Amniotic stem cell (primary cell): ENCODE data around the gene UBASH3A.

Experiments
- DNase-seq: peaks from one replicate; lab custom pipeline; 2025; lab: John Stamatoyannopoulos, UW

UBASH3A gene

DNA sequence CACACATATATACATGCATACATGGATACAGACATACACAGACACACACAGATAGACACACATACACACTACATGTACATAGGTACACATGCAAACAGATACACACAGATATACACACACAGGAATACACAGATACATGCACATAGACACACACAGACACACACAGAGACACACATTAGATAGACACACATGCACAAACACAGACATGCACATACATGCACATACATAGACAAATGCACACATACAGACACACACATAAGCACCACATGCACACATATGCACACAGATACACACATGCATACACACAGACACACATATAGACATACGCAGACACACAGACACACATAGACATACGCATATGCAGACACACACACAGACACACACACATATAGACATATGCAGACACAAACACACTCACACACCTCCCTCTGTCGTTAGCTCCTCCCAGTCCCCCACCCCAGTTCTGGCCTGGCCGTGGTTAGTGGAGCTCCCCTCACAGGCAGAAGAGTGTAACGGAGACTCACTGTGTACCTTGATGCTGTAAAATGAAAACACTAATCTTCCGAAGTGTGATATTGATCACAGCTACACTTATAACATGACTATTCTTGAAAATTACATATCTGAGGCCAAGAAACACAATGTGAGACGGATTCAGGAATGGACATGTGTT is 7.6 kb downstream of the UBASH3A start:
- DNase-seq: no peak

DNA sequence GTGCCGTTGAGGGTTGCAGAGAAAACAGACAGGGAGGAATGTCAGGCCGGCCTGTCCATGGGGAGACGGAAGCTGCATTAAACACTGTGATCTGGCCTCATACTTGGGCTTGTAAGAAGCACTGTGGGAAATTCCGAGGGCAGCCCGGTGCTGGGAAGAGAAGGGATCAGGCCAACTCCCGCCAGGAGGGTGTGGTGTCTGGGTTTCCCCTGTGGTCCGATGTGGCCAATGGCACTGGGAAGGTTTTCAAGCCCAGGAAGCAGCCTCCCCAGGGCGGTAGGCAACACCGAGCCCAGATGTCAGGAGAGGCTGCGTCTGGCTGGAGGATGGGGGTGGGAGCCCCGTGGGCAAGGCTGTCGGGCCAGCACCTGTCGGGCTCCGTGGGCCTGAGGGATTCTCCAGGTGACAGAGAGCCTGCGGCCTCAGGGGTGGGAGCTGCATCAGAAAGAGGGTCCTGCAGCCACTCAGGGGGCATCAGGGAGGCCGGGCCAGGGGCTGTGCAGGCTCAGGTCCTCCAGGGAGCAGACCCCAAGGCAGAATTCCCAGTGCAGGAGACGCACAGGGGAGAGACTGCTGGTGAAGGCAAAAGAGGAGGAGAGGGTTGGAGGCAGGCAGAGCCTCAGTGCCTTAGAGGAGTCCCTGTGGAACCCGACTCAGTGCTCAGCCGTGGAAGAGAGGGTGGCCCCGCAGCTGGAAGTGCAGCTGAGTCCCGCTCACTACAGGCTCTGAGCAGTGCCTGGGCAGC is 8.4 kb downstream of the UBASH3A start:
- DNase-seq: no peak

DNA sequence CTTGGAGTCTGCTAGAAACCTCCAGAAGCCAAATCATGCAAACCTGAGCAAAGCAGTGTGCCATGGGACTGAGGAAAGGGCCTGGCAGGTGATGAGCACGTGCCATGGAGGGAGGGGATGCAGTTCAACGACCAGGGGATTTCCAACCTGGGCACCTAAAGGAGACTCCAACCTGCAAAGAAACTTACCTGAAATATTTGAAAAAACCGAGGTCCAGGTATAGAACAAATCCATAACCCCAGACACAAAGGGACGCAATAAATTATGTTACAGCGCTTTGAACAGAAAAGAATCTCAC is 8.9 kb downstream of the UBASH3A start:
- DNase-seq: no peak

DNA sequence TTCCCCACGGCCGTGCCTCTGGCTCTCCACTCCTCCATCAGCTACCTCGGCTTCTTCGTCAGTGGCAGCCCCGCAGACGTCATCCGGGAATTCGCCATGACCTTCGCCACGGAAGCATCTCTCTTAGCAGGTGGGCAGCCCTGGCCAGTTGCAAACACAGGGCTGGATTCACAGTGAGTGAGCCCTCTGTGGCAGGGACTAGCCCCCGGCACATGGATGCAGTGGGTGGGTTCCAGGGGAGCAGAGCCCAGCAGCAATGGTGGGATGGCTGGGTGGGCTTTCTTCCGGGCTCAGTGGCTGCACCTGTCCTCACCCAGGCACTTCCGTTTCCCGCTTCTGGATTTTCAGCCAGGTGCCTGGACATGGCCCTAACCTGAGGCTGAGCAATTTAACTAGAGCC is 9.4 kb downstream of the UBASH3A start:
- DNase-seq: no peak

DNA sequence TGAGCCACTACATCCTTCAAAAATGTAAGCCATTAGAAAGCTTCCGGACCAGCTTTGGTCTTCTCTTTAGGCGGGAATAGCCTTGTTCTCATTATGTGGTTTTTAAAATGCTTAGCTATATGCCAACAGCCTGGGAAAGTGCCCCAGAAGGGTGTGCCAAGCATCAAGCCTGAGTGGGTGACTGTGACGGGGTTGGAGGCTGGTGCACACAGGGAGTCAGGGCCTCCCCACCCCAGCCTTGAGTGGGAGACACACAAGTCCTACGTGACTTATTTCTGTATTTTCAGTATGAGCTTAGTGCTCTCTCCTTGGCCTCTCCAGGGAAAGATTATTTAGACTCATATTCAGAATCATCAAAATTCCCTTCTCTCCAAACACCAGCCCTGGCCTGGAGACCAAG is 9.8 kb downstream of the UBASH3A start:
- DNase-seq: no peak

DNA sequence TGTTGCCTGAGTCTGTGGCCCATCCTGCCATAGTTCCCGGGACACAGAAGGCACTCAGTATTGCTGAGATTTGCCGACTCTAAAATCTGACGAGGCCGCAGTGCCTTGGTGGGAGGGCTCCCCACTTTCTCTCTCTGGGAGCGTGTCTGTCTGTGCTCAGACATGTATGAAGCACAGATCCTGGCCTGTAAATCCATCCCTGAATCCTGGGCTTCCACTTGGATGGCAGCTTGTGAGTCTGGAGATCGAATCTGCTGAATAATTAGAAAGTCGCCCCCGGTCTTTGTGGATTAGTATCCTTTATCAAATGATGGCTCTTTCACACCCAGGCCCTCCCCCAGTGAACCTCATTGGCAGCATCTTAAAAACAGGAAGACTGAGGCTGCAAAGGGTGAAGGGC is 10.4 kb downstream of the UBASH3A start:
- DNase-seq: no peak

DNA sequence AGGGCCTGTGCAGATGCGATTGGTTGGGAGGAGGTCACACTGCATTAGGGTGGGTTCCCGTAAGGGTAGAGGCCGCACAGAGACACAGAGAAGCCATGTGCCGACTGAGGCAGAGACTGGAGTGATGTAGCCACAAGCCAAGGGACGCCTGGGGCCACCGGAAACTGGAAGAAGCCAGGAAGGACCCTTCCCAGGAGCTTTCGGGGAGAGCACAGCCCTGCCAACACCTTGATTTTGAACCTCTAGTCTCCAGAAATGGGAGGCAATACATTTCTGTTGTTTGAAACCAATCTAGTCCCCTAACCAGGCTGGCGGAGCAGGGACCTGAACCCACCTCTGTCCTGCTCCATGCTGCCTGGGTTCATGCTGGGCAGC is 10.8 kb downstream of the UBASH3A start:
- no peak for DNase-seq

DNA sequence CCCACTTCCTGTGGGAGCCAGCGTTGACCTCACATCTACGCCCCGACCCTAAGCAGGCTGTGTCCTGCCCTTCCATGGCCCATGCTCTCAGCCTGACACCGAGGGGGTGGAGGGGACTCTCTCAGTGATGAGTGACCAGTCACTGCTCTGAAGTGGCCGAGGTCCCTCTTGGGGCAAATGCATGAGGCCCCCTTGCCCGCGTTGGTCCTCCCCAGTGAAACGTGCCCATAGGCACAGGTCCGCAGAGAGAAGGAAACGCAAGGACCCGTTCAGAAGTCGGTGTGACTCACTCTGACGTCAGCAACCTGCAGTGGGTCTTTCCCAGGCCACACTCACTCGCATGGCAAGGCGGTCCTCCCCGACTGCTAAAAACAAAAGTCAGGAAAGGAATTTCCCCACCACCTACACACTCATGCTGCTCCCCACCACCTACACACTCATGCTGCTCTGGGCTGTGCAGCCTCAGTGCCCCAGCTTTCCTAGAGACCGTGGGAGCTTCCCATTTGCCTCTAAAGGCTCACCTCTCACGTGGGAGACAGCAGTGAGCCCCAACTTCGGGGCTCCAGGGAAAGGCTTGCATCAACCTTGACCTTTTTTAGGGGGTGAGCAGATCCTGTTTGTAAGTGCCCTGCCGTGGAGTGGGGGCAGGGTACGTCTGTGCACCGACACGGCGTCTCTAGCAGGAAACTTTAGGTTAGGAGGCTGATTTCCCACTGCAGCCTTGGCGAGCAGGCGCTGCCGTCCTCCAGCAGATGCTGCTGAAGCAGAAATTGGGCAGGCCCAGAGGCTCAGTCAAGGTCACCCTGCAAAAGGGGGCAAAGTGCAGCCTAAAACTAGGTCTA is 11.4 kb downstream of the UBASH3A start:
- DNase-seq: no peak

DNA sequence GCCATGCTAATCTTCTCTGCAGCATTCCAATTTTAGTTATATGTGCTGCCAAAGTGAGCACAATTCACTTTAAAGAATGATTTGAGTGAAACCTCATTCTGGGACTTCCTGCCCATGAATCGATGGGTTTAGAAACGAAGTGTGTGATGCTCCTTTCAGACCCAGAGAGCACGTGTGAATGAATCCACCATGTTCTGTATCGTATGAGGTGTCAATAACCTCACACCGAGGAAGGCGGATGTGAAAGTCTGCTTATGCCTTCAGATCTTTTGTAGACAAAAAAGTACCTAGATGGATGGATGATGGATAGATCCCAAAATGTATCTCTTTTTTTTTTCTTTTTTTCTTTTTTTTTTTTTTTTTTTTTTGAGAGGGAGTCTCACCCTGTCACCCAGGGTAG is 13.8 kb downstream of the UBASH3A start:
- no peak for DNase-seq

DNA sequence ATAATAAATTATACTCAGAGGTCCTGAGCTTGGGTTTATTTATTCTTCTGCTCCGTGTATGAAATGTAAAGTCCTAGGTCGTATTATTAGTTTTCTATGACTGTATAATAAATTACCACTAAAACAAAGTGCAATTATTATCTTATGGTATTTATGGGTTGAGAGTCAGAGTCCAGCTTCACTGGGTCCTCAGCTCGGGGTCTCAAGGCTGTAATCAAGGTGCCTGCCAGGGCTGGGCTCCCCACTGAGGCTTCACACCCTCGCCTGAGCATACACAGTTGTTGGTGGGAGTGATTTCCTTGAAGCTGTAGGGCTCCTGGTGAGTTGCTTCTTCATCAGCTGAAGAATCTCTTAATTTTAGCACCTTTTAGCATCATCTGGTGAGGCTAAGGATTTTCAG is 15.2 kb downstream of the UBASH3A start:
- DNase-seq: no peak

DNA sequence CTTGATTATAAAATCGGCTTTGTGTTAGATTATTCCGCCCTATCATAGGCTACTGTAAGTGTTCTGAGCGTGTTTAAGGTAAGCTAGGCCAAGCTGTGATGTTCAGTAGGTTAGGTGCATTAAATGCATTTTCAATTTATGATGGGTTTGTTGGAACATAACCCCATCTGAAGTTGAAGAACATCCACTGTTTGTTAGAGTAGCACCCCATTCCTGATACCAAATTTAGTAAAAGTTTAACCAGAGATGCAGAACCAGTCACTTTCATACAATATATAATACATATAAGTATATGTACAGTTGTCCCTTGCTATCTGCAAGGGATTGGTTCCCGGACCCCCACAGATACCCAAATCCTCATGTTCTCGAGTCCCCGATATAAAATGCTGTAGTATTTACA is 16.1 kb downstream of the UBASH3A start:
- DNase-seq: no peak

DNA sequence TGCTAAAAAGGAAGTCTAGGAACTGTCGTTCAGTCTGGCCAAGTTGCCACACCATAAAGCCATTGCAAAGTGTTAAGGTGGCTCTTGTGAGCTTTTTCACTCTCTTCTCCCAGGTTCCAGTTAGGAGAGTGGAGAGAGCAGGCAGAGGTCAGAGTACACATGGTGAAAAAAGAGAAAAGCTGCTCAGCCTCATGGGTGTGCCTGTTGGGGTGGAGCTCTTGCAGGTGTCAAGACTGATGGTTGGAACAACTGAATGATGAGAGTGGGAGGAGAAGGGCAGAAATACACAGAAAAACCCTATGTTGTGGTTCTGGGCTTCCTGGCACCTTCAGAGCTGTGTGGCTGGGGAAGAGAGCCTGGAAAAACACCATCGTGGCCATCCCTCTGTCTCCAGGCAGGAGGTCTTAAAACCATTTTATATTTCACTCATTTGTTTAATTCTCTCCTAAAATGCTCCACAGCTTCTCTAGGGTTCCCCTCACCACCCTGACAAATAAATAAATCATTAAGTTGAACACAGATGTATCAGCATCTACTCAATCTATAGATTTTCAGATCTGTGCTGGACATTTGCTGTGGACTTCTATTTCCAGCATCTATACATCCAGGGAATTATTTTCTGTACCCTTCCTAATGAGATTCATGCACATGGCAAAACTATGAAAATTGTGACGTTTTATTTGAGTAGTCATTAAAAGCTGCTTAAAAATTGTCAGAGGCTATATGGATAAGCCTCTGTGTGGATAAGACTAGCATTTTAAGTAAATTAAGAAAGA is 17.5 kb downstream of the UBASH3A start:
- DNase-seq: no peak

DNA sequence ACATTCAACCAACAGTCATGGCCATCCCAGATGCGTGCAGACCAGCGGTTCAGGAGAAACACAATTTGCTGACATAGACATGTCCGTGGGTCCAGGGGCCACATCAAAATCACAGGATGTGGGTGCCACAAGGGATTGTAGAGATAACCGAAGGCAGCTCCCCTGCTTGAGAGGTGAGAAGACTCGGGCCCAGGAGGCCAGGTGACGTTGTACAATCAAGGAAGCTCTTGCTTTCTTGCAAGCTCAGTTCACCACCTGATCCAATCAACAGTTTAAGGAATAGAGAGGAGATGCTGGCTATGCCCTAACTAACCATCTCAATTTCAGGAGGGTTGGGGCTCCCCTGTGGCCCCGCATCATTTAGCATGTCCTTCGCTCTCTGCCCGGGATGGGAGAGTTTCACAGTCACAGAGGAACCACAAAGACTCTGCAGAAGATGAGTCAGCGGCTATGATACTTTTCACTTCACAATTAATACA is 19.5 kb downstream of the UBASH3A start:
- no peak for DNase-seq

DNA sequence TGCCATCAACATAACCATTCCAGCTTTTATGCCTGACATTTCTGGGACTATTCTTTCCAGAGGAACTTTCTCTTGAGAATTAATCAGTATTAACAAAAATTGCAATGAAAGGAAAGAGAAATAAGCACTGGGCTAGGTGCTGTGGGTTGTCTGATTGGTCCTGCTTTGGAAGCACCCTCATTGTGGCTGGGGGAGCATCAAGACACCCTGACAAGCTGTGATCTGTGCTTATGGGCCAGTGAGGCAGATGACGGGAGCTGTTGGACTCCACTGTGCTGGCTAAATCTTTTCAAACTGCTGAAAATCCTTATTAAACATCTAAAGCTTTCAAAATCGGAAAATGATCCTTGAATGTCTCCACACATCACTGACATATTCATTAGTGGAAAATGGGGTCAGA is 20.0 kb downstream of the UBASH3A start:
- DNase-seq: no peak

DNA sequence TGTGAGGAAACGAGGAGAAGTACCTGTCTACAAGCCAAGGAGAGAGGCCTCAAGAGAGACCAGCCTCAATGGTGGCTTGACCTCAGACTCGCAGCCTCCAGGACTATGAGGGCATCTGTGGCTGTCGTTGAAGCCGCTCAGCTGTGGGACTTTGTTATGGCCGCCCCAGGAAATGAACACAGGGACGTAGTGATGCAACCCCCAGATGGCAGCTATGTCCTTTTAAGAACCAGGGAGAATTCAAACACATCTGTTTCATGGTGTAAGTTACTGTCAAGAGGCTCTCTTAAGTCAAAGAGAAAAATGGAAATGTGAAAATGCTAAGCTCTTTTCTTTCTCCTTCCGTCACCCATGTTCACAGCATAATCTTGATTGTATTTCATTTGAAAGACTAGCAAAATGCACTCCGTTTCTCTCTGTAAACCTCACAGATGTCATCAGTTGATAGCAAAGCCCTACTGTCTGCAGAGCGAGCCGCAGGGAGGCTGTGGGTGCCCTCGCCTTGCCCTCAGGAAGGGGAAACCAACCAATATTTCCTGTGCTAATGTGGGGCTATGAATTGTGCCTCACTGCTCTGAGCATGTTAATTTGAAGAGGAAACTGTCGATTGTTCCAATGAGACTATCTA is 21.3 kb downstream of the UBASH3A start:
- no peak for DNase-seq

DNA sequence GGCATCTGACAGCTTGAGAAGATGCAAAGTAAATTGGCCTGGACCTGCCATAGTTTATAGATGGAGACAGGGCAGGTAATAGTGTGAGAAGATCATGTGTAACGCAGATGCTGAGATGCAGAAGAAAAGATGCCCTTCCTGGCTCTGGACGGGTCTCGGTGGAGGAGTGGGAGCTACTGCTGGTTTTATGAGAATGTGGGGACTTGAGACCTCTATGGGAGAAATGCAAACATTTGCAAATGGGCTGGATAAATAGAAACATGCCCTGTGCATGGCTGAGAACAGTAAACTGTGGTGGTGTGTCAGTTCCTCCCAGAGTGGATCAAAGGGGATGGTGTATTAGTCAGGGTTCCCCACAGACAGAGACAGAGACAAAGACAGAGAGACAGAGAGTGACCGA is 21.9 kb downstream of the UBASH3A start:
- DNase-seq: no peak

DNA sequence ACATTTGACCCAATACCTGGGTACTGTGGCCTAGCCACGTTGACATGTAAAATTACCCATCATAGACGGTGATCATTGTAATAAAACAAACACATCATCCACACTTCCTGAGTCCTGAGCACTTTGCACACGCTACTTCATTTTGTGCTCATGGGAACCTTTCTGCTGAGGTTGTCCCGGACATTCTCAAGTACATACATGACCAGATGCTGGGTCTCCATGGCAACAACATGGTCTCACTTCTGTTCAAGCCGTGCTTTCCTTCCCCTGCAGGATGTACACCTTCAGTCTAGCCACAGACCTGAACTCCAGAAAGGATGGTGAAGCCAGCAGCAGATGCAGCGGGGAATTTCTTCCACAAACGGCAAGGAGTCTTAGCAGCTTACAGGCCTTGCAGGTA is 22.7 kb downstream of the UBASH3A start:
- DNase-seq: no peak

DNA sequence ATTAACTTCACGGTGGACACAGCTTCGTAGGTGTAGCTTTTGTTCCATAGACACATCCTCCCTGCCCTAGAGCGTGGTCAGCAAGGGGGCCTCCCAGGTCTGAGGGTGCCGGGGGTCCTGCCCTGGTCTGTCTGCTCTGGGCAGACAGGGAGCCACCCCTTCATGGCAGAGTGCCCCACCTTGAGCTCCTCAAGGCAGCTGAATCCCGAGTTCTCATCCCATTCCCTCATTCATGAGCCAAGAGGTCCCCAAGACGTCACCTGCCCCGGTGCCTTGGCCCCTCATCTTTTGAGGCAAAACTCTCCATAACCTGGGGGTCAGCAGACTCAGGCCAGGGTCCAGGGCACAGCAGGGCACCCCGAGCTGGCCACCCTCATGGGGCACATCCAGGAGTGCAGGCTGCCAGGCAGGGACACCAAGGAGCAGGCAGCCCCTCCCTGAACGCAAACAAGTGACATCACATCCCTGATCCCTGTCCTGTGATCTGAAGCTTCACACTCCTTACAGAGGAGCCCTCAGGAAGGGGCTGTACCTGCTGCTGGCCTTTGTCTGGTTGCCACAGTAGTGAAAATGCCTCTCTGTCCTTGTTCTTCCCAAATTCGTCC is 23.3 kb downstream of the UBASH3A start:
- no peak for DNase-seq

DNA sequence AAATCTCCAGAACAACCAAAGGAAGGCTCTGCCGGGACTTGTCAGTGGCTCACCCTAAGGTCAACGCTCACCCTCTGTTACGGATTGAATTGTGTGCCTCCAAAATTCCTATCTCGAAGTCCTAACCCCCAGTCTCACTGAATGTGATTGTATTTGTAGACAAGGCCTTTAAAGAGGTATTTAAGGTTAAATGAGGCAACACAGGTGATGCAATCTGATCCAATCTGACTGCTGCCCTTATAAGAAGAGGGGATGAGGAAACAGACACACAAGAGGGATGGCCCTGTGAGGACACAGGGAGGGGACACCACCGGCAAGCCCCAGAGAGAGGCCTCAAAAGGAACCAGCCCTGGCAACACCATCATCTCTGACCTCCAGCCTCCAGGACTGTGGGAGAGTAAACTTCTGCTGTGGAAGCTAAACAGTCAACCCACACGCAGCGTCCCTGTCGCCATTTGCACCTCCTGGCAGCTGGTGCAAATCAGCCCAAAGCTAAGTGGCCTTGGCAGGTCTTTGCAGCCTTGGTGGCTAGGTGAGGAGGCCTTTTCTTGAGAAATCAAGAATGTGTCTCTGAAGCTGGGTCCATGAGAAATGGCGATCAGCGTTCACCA is 24.2 kb downstream of the UBASH3A start:
- no peak for DNase-seq

DNA sequence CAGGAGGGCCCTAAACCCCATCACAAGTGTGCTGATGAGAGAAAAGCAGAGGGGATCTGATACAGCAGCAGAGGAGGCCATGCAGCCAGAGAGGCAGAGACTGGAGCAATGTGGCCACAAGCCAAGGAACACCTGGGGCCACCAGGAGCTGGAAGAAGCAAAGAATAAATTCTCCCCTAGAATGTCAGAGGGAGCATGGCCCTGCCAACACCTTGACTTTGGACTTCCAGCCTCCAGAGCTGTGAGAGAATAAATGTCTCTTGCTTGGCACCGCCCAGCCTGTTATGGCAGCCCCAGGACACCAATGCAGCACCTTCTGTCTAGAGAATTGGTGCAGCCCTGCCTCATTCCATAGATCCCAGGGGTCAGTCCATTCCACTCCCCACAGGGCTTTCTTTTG is 25.3 kb downstream of the UBASH3A start:
- DNase-seq: no peak

DNA sequence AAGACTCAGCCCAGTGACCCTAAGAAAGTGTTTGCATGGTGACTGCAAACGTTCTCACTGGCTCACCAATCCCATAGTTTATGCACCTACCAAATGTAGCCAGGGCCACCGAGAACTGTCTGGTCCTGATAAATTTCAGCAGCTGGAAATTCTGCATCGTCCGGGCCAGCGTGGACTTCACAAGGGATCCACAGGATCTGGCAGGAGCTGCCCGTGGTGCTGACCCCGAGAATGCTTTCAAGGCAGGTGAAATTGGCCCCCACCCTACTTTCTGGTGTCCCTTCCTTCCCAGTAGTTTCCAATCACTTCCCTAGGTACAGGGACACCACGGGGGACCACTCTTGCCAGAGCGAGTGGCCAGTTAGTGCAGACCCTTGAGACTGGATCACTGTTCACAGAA is 26.2 kb downstream of the UBASH3A start:
- no peak for DNase-seq
